Neural progenitor cell (in vitro differentiated cells): ENCODE results near the gene MYBPHL. TPM values are rescaled to one million over a fixed set of nuclear protein-coding genes. Genes with fewer than 3 reads are reported as not detected.
A peak's percentile ranks its signal among the peaks of the same experiment; 100 is the strongest.

ENCODE experiments used
- DNase-seq: peaks from one replicate; pipeline ENCODE4 v3.0.0-alpha.2; 2016; ENCODE audit warnings: low spot score
- H2AFZ ChIP-seq: fragments of 200-600 bp; sonication (generic); replicated peaks from 2 replicates; pipeline ENCODE4 v1.6.1; 2016; ENCODE audit warnings: antibody characterized with exemption
- H3F3A ChIP-seq: fragments of 200-600 bp; sonication (generic); 2 replicates; pipeline ENCODE4 v1.6.1; 2016; ENCODE audit warnings: antibody characterized with exemption, low read depth
- H3K27ac ChIP-seq: fragments of 200-600 bp; sonication (generic); 2 replicates; pipeline ENCODE4 v1.5.1; 2016; ENCODE audit warnings: mild to moderate bottlenecking
- H3K27me3 ChIP-seq: fragments of 200-600 bp; sonication (generic); 2 replicates; pipeline ENCODE4 v1.6.1; 2016; ENCODE audit warnings: mild to moderate bottlenecking, moderate library complexity
- H3K36me3 ChIP-seq: fragments of 200-600 bp; sonication (generic); 2 replicates; pipeline ENCODE4 v1.5.1; 2016
- H3K4me1 ChIP-seq: fragments of 200-600 bp; sonication (generic); 2 replicates; pipeline ENCODE4 v1.6.1; 2016; ENCODE audit warnings: mixed run types
- H3K4me2 ChIP-seq: fragments of 200-600 bp; sonication (generic); 2 replicates; pipeline ENCODE4 v1.6.1; 2016
- H3K4me3 ChIP-seq: fragments of 200-600 bp; sonication (generic); 2 replicates; pipeline ENCODE4 v1.5.1; 2016
- H3K79me2 ChIP-seq: fragments of 200-600 bp; sonication (generic); 2 replicates; pipeline ENCODE4 v1.6.1; 2016; ENCODE audit warnings: low read depth
- H3K9ac ChIP-seq: fragments of 200-600 bp; sonication (generic); 2 replicates; pipeline ENCODE4 v1.6.1; 2016
- H3K9me3 ChIP-seq: fragments of 200-600 bp; sonication (generic); 2 replicates; pipeline ENCODE4 v1.5.1; 2016; ENCODE audit warnings: low read depth
- H4K20me1 ChIP-seq: fragments of 200-600 bp; sonication (generic); 2 replicates; pipeline ENCODE4 v1.6.1; 2016; ENCODE audit warnings: low read depth
- H3K27ac Mint-ChIP-seq: 3 replicates; pipeline ENCODE4 v1.8.0; 2021; ENCODE audit warnings: mixed read lengths
- H3K27me3 Mint-ChIP-seq: 2 replicates; pipeline ENCODE4 v1.8.0; 2022; ENCODE audit warnings: low read depth, mild to moderate bottlenecking, inconsistent platforms, moderate library complexity, mixed read lengths; ENCODE audit not compliant: insufficient read depth
- H3K36me3 Mint-ChIP-seq: 3 replicates; pipeline ENCODE4 v1.8.0; 2021; ENCODE audit warnings: mixed read lengths
- H3K4me1 Mint-ChIP-seq: 3 replicates; pipeline ENCODE4 v1.8.0; 2021; ENCODE audit warnings: mixed read lengths
- H3K4me3 Mint-ChIP-seq: 3 replicates; pipeline ENCODE4 v1.8.0; 2021; ENCODE audit warnings: mild to moderate bottlenecking, moderate library complexity, mixed read lengths
- H3K9me3 Mint-ChIP-seq: 3 replicates; pipeline ENCODE4 v1.8.0; 2020; ENCODE audit warnings: mixed read lengths
- CTCF ChIP-seq: fragments of 200-600 bp; sonication (generic); IDR thresholded peaks from 2 replicates; pipeline ENCODE4 v1.5.1; 2017; ENCODE audit warnings: antibody characterized with exemption, mild to moderate bottlenecking
- EZH2 ChIP-seq: fragments of 200-600 bp; sonication (generic); IDR thresholded peaks from 2 replicates; pipeline ENCODE4 v1.6.1; 2017; ENCODE audit warnings: antibody characterized with exemption, mild to moderate bottlenecking, moderate library complexity
- EZH2phosphoT487 ChIP-seq: fragments of 200-600 bp; sonication (generic); IDR thresholded peaks from 2 replicates; pipeline ENCODE4 v1.6.1; 2017; ENCODE audit warnings: antibody characterized with exemption
- total RNA-seq: library from RNA; depleted of rRNA; stranded (reverse); fragments of >200 nt; gene quantifications from 2 replicates; pipeline ENCODE4 v1.2.3, GENCODE V29; 2015; ENCODE audit warnings: low replicate concordance

The MYBPHL gene
- total RNA-seq, 1 donor from 2014 or later: not detected

DNA sequence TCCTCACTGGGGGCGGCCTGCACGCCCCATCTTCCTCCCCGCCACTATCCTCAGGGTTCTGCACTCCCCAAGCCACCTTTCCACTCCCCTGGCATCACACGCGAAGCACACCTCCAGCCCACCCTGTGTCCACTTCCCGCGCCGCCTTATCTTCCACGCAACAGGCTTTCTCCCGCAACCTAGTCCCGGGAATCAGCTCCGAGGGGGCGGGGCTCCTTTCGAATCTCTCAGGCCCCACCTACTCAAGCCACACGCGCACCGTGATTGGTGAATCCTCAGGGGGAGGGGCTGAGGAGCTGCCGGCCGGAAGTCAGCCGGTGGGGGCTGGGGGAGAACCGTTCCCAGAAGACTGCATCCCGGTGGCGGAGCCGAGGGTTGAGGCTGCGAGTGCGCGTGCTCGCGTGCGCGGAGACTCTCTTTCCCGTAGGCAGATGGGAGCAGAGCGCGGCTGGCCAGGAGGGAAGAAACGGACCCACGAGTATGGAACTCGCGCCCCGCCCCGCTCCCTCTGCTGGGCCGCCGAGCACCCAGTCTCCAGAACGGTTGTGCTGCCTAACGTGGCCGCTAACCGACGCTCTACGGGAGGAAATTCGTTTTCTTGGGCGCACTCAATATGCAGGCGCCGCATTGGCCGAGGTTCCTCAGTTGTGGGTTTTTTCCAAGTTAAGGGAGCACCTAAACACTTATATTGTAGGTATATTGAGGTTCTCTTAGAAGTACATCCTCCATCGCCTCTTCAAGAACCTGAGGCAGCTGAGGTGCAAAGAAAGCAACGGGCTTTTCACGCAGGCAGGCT is 23.7 kb downstream of the MYBPHL start, which contains the start of gene PSRC1:
PSRC1 (minus strand) TSS at position 194 of the 796 bp plus-strand sequence.
- no peaks in the 10 kb centered on the region for H3K36me3 ChIP-seq
- Mint-ChIP-seq H3K27me3 (peaks cover 2% of the 10 kb centered on the region), H3K27ac (peak within 1 kb of the TSS; percentile 93), H3K4me1 (peaks cover 35% of the 10 kb centered on the region), H3K4me3 (peak within 1 kb of the TSS; percentile 100), H3K36me3 (peaks cover 13% of the 10 kb centered on the region), H3K9me3 (peaks cover 2% of the 10 kb centered on the region)
- no peaks in the 10 kb centered on the region for H3K27me3 ChIP-seq
- H3K9me3 ChIP-seq: no peaks in the 10 kb centered on the region
- peak within 1 kb of the TSS; percentile 36 for H3K9ac ChIP-seq
- H3F3A ChIP-seq: peaks cover 24% of the 10 kb centered on the region
- peak within 1 kb of the TSS; percentile 74 for H2AFZ ChIP-seq
- peaks cover 17% of the 10 kb centered on the region for H3K4me1 ChIP-seq
- H3K79me2 ChIP-seq: peaks cover 27% of the 10 kb centered on the region
- TF ChIP-seq EZH2 (no peak), CTCF (peak; percentile 34), EZH2phosphoT487 (no peak)
- peak within 1 kb of the TSS; percentile 70 for H3K4me3 ChIP-seq
- H4K20me1 ChIP-seq: peaks cover 14% of the 10 kb centered on the region
- peak within 1 kb of the TSS; percentile 94 for H3K4me2 ChIP-seq
- no peak within 1 kb of the TSS for H3K27ac ChIP-seq
- DNase-seq: peak; percentile 98

DNA sequence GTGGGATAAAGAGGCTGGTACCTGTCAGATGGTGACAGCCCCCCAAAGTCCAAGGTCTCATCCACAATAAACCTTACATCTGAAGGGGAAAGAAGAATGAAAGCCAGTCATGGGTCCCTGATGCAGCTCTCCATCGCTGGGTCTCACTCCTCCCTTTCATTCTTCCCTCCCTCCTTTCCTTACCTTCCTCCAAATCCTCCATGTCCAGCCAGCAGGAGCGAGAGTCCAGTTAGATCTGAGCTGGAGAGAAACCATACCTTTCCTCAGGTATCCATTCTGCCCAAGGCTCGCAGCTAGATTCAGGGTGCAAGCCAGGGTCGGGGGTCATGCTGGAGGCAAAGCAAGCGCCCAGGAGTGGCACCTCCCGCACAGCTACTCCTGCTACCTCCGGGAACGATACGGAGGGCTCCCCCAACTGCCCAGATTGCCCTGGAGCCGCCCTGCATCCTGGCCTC is 24.3 kb downstream of the MYBPHL start:
- Histone ChIP-seq H3K9me3 (no peaks in the 10 kb centered on the region), H2AFZ (peak overlapping the region; percentile 74), H3K27ac (no peak overlapping the region), H3K79me2 (peaks cover 27% of the 10 kb centered on the region), H3K4me2 (peak overlapping the region; percentile 94), H3K9ac (peak overlapping the region; percentile 36), H3K4me3 (peak overlapping the region; percentile 70), H3K27me3 (no peaks in the 10 kb centered on the region), H4K20me1 (peaks cover 14% of the 10 kb centered on the region), H3K4me1 (peaks cover 17% of the 10 kb centered on the region), H3F3A (peaks cover 30% of the 10 kb centered on the region), H3K36me3 (no peaks in the 10 kb centered on the region)
- H3K27ac Mint-ChIP-seq: peak overlapping the region; percentile 93
- no peaks in the 10 kb centered on the region for H3K27me3 Mint-ChIP-seq
- H3K9me3 Mint-ChIP-seq: no peaks in the 10 kb centered on the region
- peak overlapping the region; percentile 100 for H3K4me3 Mint-ChIP-seq
- H3K36me3 Mint-ChIP-seq: peaks cover 13% of the 10 kb centered on the region
- TF ChIP-seq EZH2: no peak
- TF ChIP-seq EZH2phosphoT487: no peak
- TF ChIP-seq CTCF: no peak
- peaks cover 35% of the 10 kb centered on the region for H3K4me1 Mint-ChIP-seq
- no peak for DNase-seq

DNA sequence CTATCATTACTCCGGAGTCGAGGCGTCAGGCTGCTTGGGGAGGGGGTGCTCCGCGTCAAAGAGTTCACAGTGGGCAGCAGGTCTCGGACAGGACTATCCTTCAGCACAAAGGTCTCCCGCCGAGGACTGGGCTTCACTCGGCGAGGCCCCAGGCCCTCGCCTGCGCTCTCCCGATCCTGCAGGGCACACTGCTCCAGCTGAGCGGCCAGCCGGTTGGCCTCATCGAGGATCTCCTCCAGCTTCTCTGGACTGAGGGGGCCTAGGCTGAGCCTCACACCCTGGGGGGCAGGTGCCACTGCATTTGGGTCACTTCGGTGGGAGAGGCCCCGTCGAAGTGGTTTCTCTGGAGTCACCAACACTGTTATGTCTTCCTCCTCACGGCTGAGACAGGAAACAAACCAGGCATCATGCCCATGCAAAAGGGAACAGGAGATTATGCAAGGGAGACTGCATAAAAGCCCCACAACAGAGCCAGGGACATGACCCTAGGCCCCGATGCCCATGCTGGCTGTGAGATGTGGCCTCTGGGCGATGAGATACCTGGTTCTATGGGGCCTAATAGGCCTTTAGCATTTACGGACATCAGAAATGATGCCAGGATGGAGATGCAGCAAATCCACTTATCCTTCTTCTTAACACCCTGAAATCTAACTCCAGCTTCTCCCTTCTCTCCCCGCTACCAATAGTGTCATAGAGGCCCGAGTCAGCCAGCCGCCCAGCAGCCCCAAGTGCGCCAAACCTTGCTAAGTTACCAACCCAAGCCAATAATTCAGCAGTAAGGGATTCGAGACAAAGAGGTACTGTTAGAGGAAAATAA is 24.9 kb downstream of the MYBPHL start:
- Histone ChIP-seq H2AFZ (no peak overlapping the region), H3K27me3 (no peaks in the 10 kb centered on the region), H3K4me3 (peak overlapping the region; percentile 70), H4K20me1 (peaks cover 14% of the 10 kb centered on the region), H3K9ac (peak overlapping the region; percentile 36), H3F3A (peaks cover 35% of the 10 kb centered on the region), H3K36me3 (no peaks in the 10 kb centered on the region), H3K4me1 (peaks cover 17% of the 10 kb centered on the region), H3K79me2 (peaks cover 27% of the 10 kb centered on the region), H3K9me3 (no peaks in the 10 kb centered on the region), H3K4me2 (peak overlapping the region; percentile 94), H3K27ac (no peak overlapping the region)
- no peak for DNase-seq
- TF ChIP-seq EZH2phosphoT487: no peak
- TF ChIP-seq EZH2: no peak
- TF ChIP-seq CTCF: no peak
- Mint-ChIP-seq H3K4me3 (peak overlapping the region; percentile 100), H3K27ac (peak overlapping the region; percentile 43), H3K9me3 (no peaks in the 10 kb centered on the region), H3K4me1 (peaks cover 39% of the 10 kb centered on the region), H3K36me3 (peaks cover 13% of the 10 kb centered on the region), H3K27me3 (no peaks in the 10 kb centered on the region)
